ENCODE measurements around the gene SLCO2A1.

The SLCO2A1 gene

GRCh38 chr3:133931084-133931483 is 98.6 kb downstream of the SLCO2A1 start:
- no peak for ATAC-seq

- ATAC-seq = no peak
These were observed 99.3 kb downstream of the SLCO2A1 start for GRCh38 chr3:133930341-133930933.

- no peak for ATAC-seq
These were observed 100.7 kb downstream of the SLCO2A1 start for GRCh38 chr3:133928903-133929607.

GRCh38 chr3:133928136-133928893 is 101.4 kb downstream of the SLCO2A1 start:
- no peak for ATAC-seq

GRCh38 chr3:133927540-133928066 is 102.1 kb downstream of the SLCO2A1 start:
- ATAC-seq = peak; percentile 69 to 83

GRCh38 chr3:133926736-133927539 is 102.8 kb downstream of the SLCO2A1 start:
- ATAC-seq = peak in 1 of 2 donors; percentile 8

- ATAC-seq = no peak
These were observed 103.6 kb downstream of the SLCO2A1 start for GRCh38 chr3:133925960-133926735.

- ATAC-seq = no peak
These were observed 105.7 kb downstream of the SLCO2A1 start for GRCh38 chr3:133924041-133924440.

GRCh38 chr3:133921592-133921991 is 108.1 kb downstream of the SLCO2A1 start:
- ATAC-seq = no peak

GRCh38 chr3:133917144-133917543 is 112.6 kb downstream of the SLCO2A1 start:
- ATAC-seq = no peak

- ATAC-seq = no peak
These were observed 113.8 kb downstream of the SLCO2A1 start for GRCh38 chr3:133915685-133916658.

GRCh38 chr3:133914839-133915600 is 114.7 kb downstream of the SLCO2A1 start:
- no peak for ATAC-seq

- no peak for ATAC-seq
These were observed 119.3 kb downstream of the SLCO2A1 start for GRCh38 chr3:133910422-133910821.

- no peak for ATAC-seq
These were observed 124.3 kb downstream of the SLCO2A1 start for GRCh38 chr3:133905376-133905775.

GRCh38 chr3:133901847-133902246 is 127.9 kb downstream of the SLCO2A1 start:
- no peak for ATAC-seq

GRCh38 chr3:133901083-133901482 is 128.6 kb downstream of the SLCO2A1 start:
- no peak for ATAC-seq

- no peak for ATAC-seq
These were observed 130.4 kb downstream of the SLCO2A1 start for GRCh38 chr3:133899311-133899710.

- no peak for ATAC-seq
These were observed 132.2 kb downstream of the SLCO2A1 start for GRCh38 chr3:133897547-133897946.

GRCh38 chr3:133896002-133896761 is 133.5 kb downstream of the SLCO2A1 start:
- ATAC-seq = no peak

Measured in activated CD4-positive, CD25-positive, alpha-beta regulatory T cell treated with anti-CD3 and anti-CD28 coated beads, Interleukin-2, amount 50 U/mL, for 24 hours (primary cell).